Measurements from ENCODE around the gene RASSF6. TPM values are rescaled to one million over a fixed set of nuclear protein-coding genes. Genes with fewer than 3 reads are reported as not detected.
"Not testable (repeated sequence)": the region's sequence is repeated elsewhere in the genome, so short reads cannot be mapped to it uniquely, and the experiment has no call there.

The RASSF6 gene
- total RNA-seq = not detected

- Histone ChIP-seq H3K4me1 (no peaks in the 10 kb centered on the region), H3K36me3 (no peaks in the 10 kb centered on the region), H3K9me3 (no peaks in the 10 kb centered on the region), H3K27me3 (peaks cover 0 to 4% of the 10 kb centered on the region in 2 donors), H3K4me3 (no peak within 1 kb of the TSS), H3K27ac (no peak within 1 kb of the TSS)
- no peak for DNase-seq (ENCODE audit: low spot score)
- TF ChIP-seq CTCF (IDR thresholded peaks at IDR 0.05) = no peak
Observed at GRCh38 chr4:73620115-73620792, at the start of gene RASSF6. TSS of gene RASSF6 (minus strand) at chr4:73620436. CDS start at chr4:73611795, 8,641 bp downstream.

- Histone ChIP-seq H3K27ac (peak overlapping the region; percentile 10 to 16), H3K36me3 (no peaks in the 10 kb centered on the region), H3K4me3 (no peak overlapping the region), H3K4me1 (no peaks in the 10 kb centered on the region), H3K27me3 (no peaks in the 10 kb centered on the region), H3K9me3 (no peaks in the 10 kb centered on the region)
- DNase-seq (ENCODE audit: low spot score) = no peak
- no peak for TF ChIP-seq CTCF (IDR thresholded peaks at IDR 0.05)
Observed at GRCh38 chr4:73669410-73670183, 49.4 kb upstream of the RASSF6 start.

GRCh38 chr4:73668782-73669201 lies 48.6 kb upstream of the RASSF6 start:
- H3K4me1 ChIP-seq = no peaks in the 10 kb centered on the region
- no peaks in the 10 kb centered on the region for H3K27me3 ChIP-seq
- H3K36me3 ChIP-seq = no peaks in the 10 kb centered on the region
- H3K4me3 ChIP-seq = no peak overlapping the region
- no peaks in the 10 kb centered on the region for H3K9me3 ChIP-seq
- no peak for DNase-seq (ENCODE audit: low spot score)
- H3K27ac ChIP-seq = peak overlapping the region in 1 of 2 donors; percentile 10
- no peak for TF ChIP-seq CTCF (IDR thresholded peaks at IDR 0.05)

- not testable (repeated sequence) for H3K9me3 ChIP-seq; H3K4me1 ChIP-seq; H3K4me3 ChIP-seq; H3K36me3 ChIP-seq; H3K27me3 ChIP-seq; DNase-seq (ENCODE audit: low spot score); H3K27ac ChIP-seq
Observed at GRCh38 chr4:73665924-73666323, 45.7 kb upstream of the RASSF6 start.

GRCh38 chr4:73664470-73664869 lies 44.2 kb upstream of the RASSF6 start:
- no peaks in the 10 kb centered on the region for H3K36me3 ChIP-seq
- TF ChIP-seq CTCF (IDR thresholded peaks at IDR 0.05) = no peak
- H3K4me3 ChIP-seq = no peak overlapping the region
- DNase-seq (ENCODE audit: low spot score) = no peak
- no peak overlapping the region for H3K27ac ChIP-seq
- H3K4me1 ChIP-seq = no peaks in the 10 kb centered on the region
- no peaks in the 10 kb centered on the region for H3K9me3 ChIP-seq
- no peaks in the 10 kb centered on the region for H3K27me3 ChIP-seq

GRCh38 chr4:73663576-73663975 lies 43.3 kb upstream of the RASSF6 start:
- DNase-seq (ENCODE audit: low spot score) = no peak
- no peak for TF ChIP-seq CTCF (IDR thresholded peaks at IDR 0.05)
- Histone ChIP-seq H3K4me1 (no peaks in the 10 kb centered on the region), H3K9me3 (no peaks in the 10 kb centered on the region), H3K27ac (no peak overlapping the region), H3K4me3 (no peak overlapping the region), H3K27me3 (no peaks in the 10 kb centered on the region), H3K36me3 (no peaks in the 10 kb centered on the region)

All from right atrium auricular region (tissue), 2 donors.